CD4-positive, alpha-beta T cell (primary cell): Measurements from ENCODE around the gene MACROD2. TPM values are rescaled to one million over a fixed set of nuclear protein-coding genes. Genes with fewer than 3 reads are reported as not detected.

Source experiments
- ATAC-seq: fragments of 200-7000 bp; cut with Tn5 transposase; one replicate; pipeline ENCODE4 v1.10.0; 2022; ENCODE audit warnings: mild to moderate bottlenecking; ENCODE audit not compliant: poor library complexity
- CTCF ChIA-PET: fragments of 350-600 bp; sonication (Branson Sonifier 250); formaldehyde crosslinking; loops from one replicate; lab custom pipeline; 2021; ENCODE audit warnings: antibody characterized with exemption, inconsistent platforms; lab: Charles Lee
- POLR2A ChIA-PET: fragments of 350-600 bp; sonication (Branson Sonifier 250); formaldehyde crosslinking; loops from one replicate; lab custom pipeline; 2021; ENCODE audit warnings: antibody characterized with exemption, inconsistent platforms; lab: Charles Lee
- DNase-seq, 14 experiments: peaks; one replicate each; pipeline ENCODE4 v3.0.0-alpha.2; 2013 to 2020; ENCODE audit warnings: mixed read lengths in 2 of 14
- H3K27ac ChIP-seq, 2 donors: one replicate each; pipeline versions ENCODE4 v1.5.1 to v1.7.0; 2013; ENCODE audit warnings: low read length in 2 of 2, low read depth in 1 of 2, mild to moderate bottlenecking in 1 of 2
- H3K27me3 ChIP-seq, 2 experiments: 1 replicate in 1 of 2; 2 replicates in 1 of 2; pipeline versions ENCODE4 v1.6.1 to v1.7.0; 2013; ENCODE audit warnings: low read length in 2 of 2, control low read depth in 1 of 2, mild to moderate bottlenecking in 1 of 2, moderate library complexity in 1 of 2; ENCODE audit not compliant: insufficient read depth in 2 of 2, control insufficient read depth in 1 of 2
- H3K36me3 ChIP-seq: one replicate; pipeline ENCODE4 v1.6.1; 2013; ENCODE audit warnings: low read length, control low read depth; ENCODE audit not compliant: insufficient read depth
- H3K4me1 ChIP-seq: one replicate; pipeline ENCODE4 v1.6.1; 2013; ENCODE audit warnings: low read length, control low read depth; ENCODE audit not compliant: insufficient read depth
- H3K4me3 ChIP-seq: one replicate; pipeline ENCODE4 v1.5.1; 2013; ENCODE audit warnings: mild to moderate bottlenecking, low read length, moderate library complexity
- H3K9me3 ChIP-seq, 2 experiments: 1 replicate in 1 of 2; 2 replicates in 1 of 2; pipeline versions ENCODE4 v1.6.1 to v1.7.0; 2013; ENCODE audit warnings: low read length in 2 of 2, mild to moderate bottlenecking in 2 of 2, control low read depth in 1 of 2, moderate library complexity in 1 of 2; ENCODE audit not compliant: control insufficient read depth in 1 of 2, insufficient read depth in 1 of 2
- H3K27ac Mint-ChIP-seq: one replicate; pipeline ENCODE4 v1.8.0; 2020; ENCODE audit warnings: mixed read lengths
- H3K27me3 Mint-ChIP-seq: one replicate; pipeline ENCODE4 v1.8.0; 2021; ENCODE audit warnings: mixed read lengths
- H3K36me3 Mint-ChIP-seq: one replicate; pipeline ENCODE4 v1.8.0; 2021; ENCODE audit warnings: low read depth, mixed read lengths
- H3K4me1 Mint-ChIP-seq: one replicate; pipeline ENCODE4 v1.8.0; 2021; ENCODE audit warnings: low read depth, mixed read lengths
- H3K4me3 Mint-ChIP-seq: one replicate; pipeline ENCODE4 v1.8.0; 2020; ENCODE audit warnings: mild to moderate bottlenecking, mixed read lengths
- H3K9me3 Mint-ChIP-seq: one replicate; pipeline ENCODE4 v1.8.0; 2020; ENCODE audit warnings: mixed read lengths
- CTCF ChIP-seq: fragments of 200-600 bp; IDR thresholded peaks from one replicate; pipeline ENCODE4 v1.8.0; 2022; ENCODE audit warnings: antibody characterized with exemption, mild to moderate bottlenecking
- intact Hi-C, 2 experiments: fragments of 100-400 bp; cut with DNase I in 1 of 2; cut with micrococcal nuclease in 1 of 2; formaldehyde crosslinking; loops; one replicate each; pipeline versions ENCODE4 v1.15.1 to v1.9.0; 2023 to 2025; cut with DNase I, micrococcal nuclease
- total RNA-seq, 174 experiments: library from RNA in 2 of 174; stranded (reverse) in 2 of 174; gene quantifications; one replicate each; pipeline ENCODE4 v1.2.3 and lab custom pipeline; 2021 to 2026

MACROD2 gene
- total RNA-seq, 2 experiments from 2014 or later, result not detected

GRCh38 chr20:14333721-14334120 lies 338.4 kb downstream of the MACROD2 start:
- ChIA-PET CTCF (no interaction called here), POLR2A (no interaction called here)
- no peaks in the 10 kb centered on the region for H3K9me3 Mint-ChIP-seq
- Histone ChIP-seq H3K27ac (no peak overlapping the region), H3K9me3 (peaks cover 0 to 6% of the 10 kb centered on the region in 2 experiments), H3K4me1 (no peaks in the 10 kb centered on the region), H3K4me3 (no peak overlapping the region), H3K27me3 (no peaks in the 10 kb centered on the region), H3K36me3 (no peaks in the 10 kb centered on the region)
- ATAC-seq (no peak), DNase-seq (no peak)
- H3K36me3 Mint-ChIP-seq, result no peaks in the 10 kb centered on the region
- H3K4me3 Mint-ChIP-seq, result no peak overlapping the region
- TF ChIP-seq CTCF, result no peak
- no peak overlapping the region for H3K27ac Mint-ChIP-seq
- H3K4me1 Mint-ChIP-seq, result no peaks in the 10 kb centered on the region
- intact Hi-C loops, result no loop called here
- H3K27me3 Mint-ChIP-seq, result no peaks in the 10 kb centered on the region

GRCh38 chr20:14334306-14334930 lies 339.1 kb downstream of the MACROD2 start:
- Mint-ChIP-seq H3K27me3 (no peaks in the 10 kb centered on the region), H3K9me3 (no peaks in the 10 kb centered on the region), H3K4me3 (no peak overlapping the region), H3K36me3 (no peaks in the 10 kb centered on the region), H3K4me1 (no peaks in the 10 kb centered on the region), H3K27ac (no peak overlapping the region)
- intact Hi-C loops, result no loop called here
- Histone ChIP-seq H3K4me3 (no peak overlapping the region), H3K36me3 (no peaks in the 10 kb centered on the region), H3K4me1 (no peaks in the 10 kb centered on the region), H3K27me3 (no peaks in the 10 kb centered on the region), H3K27ac (no peak overlapping the region), H3K9me3 (peaks cover 0 to 6% of the 10 kb centered on the region in 2 experiments)
- no peak for ATAC-seq
- ChIA-PET POLR2A (no interaction called here), CTCF (no interaction called here)
- no peak for TF ChIP-seq CTCF
- no peak for DNase-seq

GRCh38 chr20:14335052-14335451 lies 339.7 kb downstream of the MACROD2 start:
- Mint-ChIP-seq H3K9me3 (no peaks in the 10 kb centered on the region), H3K36me3 (no peaks in the 10 kb centered on the region), H3K27ac (no peak overlapping the region), H3K27me3 (no peaks in the 10 kb centered on the region), H3K4me3 (no peak overlapping the region), H3K4me1 (no peaks in the 10 kb centered on the region)
- no peaks in the 10 kb centered on the region for H3K36me3 ChIP-seq
- H3K4me3 ChIP-seq, result no peak overlapping the region
- no peak for TF ChIP-seq CTCF
- DNase-seq, result no peak
- CTCF ChIA-PET, result no interaction called here
- intact Hi-C loops, result no loop called here
- POLR2A ChIA-PET, result no interaction called here
- H3K27me3 ChIP-seq, result no peaks in the 10 kb centered on the region
- H3K27ac ChIP-seq, result no peak overlapping the region
- ATAC-seq, result no peak
- H3K4me1 ChIP-seq, result no peaks in the 10 kb centered on the region
- peaks cover 0 to 6% of the 10 kb centered on the region in 2 experiments for H3K9me3 ChIP-seq
